Endodermal cell (in vitro differentiated cells): ENCODE measurements around the gene SPCS1. TPM values are rescaled to one million over a fixed set of nuclear protein-coding genes. Genes with fewer than 3 reads are reported as not detected.

ENCODE experiments used
- DNase-seq: peaks from one replicate; pipeline ENCODE4 v3.0.0-alpha.2; 2017
- H3K27ac ChIP-seq: 2 replicates; pipeline ENCODE4 v1.5.1; 2013; ENCODE audit warnings: mild to moderate bottlenecking, low read depth, low read length, moderate library complexity
- H3K27me3 ChIP-seq: 2 replicates; pipeline ENCODE4 v1.6.1; 2013; ENCODE audit warnings: mild to moderate bottlenecking, low read length, moderate library complexity; ENCODE audit not compliant: insufficient read depth, control insufficient read depth, poor library complexity, severe bottlenecking
- H3K36me3 ChIP-seq: 2 replicates; pipeline ENCODE4 v1.7.0; 2013; ENCODE audit warnings: mild to moderate bottlenecking, low read length, moderate library complexity; ENCODE audit not compliant: control insufficient read depth, insufficient read depth
- H3K4me1 ChIP-seq: one replicate; pipeline ENCODE4 v1.7.0; 2013; ENCODE audit warnings: low read length; ENCODE audit not compliant: control insufficient read depth, insufficient read depth
- H3K4me3 ChIP-seq: 2 replicates; pipeline ENCODE4 v1.5.1; 2013; ENCODE audit warnings: mild to moderate bottlenecking, low read length, moderate library complexity
- H3K9ac ChIP-seq: 2 replicates; pipeline ENCODE4 v1.6.1; 2013; ENCODE audit warnings: mild to moderate bottlenecking, low read length, moderate library complexity; ENCODE audit not compliant: poor library complexity, severe bottlenecking; ENCODE audit errors: extremely low read depth
- H3K9me3 ChIP-seq: 2 replicates; pipeline ENCODE4 v1.6.1; 2013; ENCODE audit warnings: mild to moderate bottlenecking, low read length, moderate library complexity; ENCODE audit not compliant: control insufficient read depth
- H3K27ac Mint-ChIP-seq: 2 replicates; pipeline ENCODE4 v1.8.0; 2020; ENCODE audit warnings: mixed read lengths
- H3K27me3 Mint-ChIP-seq: 2 replicates; pipeline ENCODE4 v1.8.0; 2021; ENCODE audit warnings: mild to moderate bottlenecking, mixed read lengths; ENCODE audit not compliant: insufficient read depth
- H3K36me3 Mint-ChIP-seq: 2 replicates; pipeline ENCODE4 v1.8.0; 2020; ENCODE audit warnings: low read depth, mixed read lengths
- H3K4me1 Mint-ChIP-seq: 2 replicates; pipeline ENCODE4 v1.8.0; 2020; ENCODE audit warnings: mixed read lengths
- H3K4me3 Mint-ChIP-seq: 2 replicates; pipeline ENCODE4 v1.8.0; 2020; ENCODE audit warnings: mild to moderate bottlenecking, moderate library complexity, mixed read lengths
- H3K9me3 Mint-ChIP-seq: 2 replicates; pipeline ENCODE4 v1.8.0; 2020; ENCODE audit warnings: mild to moderate bottlenecking, mixed read lengths
- WGBS, 2 experiments: methylation state at CpG; one replicate each; pipeline versions ENCODE4 v1.1.5 to v1.1.7; 2013; ENCODE audit warnings: missing lambda C conversion rate in 2 of 2, mixed read lengths in 1 of 2; ENCODE audit not compliant: insufficient coverage in 1 of 2, insufficient read length in 1 of 2; 5-methylcytosine and 5-hydroxymethylcytosine counted together
- total RNA-seq, 2 donors: library from RNA; stranded (reverse); fragmentation: NEBNext Ultra II Directional in 1 of 2; extraction: Animal tissue kit (Norgen Biotek cat#: 25700) in 1 of 2; gene quantifications; 2 replicates in 1 of 2; 3 replicates in 1 of 2; pipeline ENCODE4 v1.2.1, GENCODE V29; 2021
- TF ChIP-seq, protein P1 (sequence below): fragments of 200-600 bp; sonication (generic); conservative IDR thresholded peaks from 2 replicates; pipeline ENCODE4 v1.5.0; 2021; ENCODE audit warnings: antibody characterized with exemption, mild to moderate bottlenecking

Gene SPCS1
- total RNA-seq, 2 donors from 2014 or later: 101 to 113 TPM

GRCh38 chr3:52721730-52722008, 15.8 kb downstream of the SPCS1 start:
- Histone ChIP-seq H3K4me3 (no peak overlapping the region), H3K27me3 (no peaks in the 10 kb centered on the region), H3K9ac (no peak overlapping the region), H3K36me3 (peaks cover 24% of the 10 kb centered on the region), H3K27ac (no peak overlapping the region), H3K4me1 (no peaks in the 10 kb centered on the region), H3K9me3 (peaks cover 6% of the 10 kb centered on the region)
- Mint-ChIP-seq H3K27ac (no peak overlapping the region), H3K4me1 (no peaks in the 10 kb centered on the region), H3K36me3 (peaks cover 53% of the 10 kb centered on the region), H3K4me3 (no peak overlapping the region), H3K9me3 (peaks cover 7% of the 10 kb centered on the region), H3K27me3 (no peaks in the 10 kb centered on the region)
- DNase-seq: no peak
- 95 to 100% methylated on average over 1 of the region's 1 CpG for WGBS, 2 experiments
- TF ChIP-seq, protein P1, sequence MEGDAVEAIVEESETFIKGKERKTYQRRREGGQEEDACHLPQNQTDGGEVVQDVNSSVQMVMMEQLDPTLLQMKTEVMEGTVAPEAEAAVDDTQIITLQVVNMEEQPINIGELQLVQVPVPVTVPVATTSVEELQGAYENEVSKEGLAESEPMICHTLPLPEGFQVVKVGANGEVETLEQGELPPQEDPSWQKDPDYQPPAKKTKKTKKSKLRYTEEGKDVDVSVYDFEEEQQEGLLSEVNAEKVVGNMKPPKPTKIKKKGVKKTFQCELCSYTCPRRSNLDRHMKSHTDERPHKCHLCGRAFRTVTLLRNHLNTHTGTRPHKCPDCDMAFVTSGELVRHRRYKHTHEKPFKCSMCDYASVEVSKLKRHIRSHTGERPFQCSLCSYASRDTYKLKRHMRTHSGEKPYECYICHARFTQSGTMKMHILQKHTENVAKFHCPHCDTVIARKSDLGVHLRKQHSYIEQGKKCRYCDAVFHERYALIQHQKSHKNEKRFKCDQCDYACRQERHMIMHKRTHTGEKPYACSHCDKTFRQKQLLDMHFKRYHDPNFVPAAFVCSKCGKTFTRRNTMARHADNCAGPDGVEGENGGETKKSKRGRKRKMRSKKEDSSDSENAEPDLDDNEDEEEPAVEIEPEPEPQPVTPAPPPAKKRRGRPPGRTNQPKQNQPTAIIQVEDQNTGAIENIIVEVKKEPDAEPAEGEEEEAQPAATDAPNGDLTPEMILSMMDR: no peak

DNA sequence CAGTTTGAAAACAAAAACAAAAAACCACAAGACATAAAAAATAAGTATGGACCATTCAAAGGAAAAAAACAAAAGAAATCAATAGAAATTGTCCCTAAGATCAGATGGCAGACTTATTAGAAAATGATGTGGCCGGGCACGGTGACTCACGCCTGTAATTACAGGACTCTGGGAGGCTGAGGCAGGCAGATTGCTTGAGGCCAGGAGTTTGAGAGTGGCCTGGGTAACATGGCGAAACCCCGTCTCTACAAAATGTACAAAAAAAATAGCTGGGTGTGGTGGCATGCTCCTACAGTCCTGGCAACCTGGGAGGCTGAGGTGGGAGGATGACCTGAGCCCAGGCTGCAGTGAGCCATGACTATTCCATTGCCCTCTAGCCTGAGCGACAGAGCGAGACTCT, 16.6 kb downstream of the SPCS1 start:
- 96 to 98% methylated on average over 7 of the region's 7 CpGs for WGBS, 2 experiments
- Mint-ChIP-seq H3K9me3 (peaks cover 12% of the 10 kb centered on the region), H3K27me3 (no peaks in the 10 kb centered on the region)

GRCh38 chr3:52723935-52724334, 18.0 kb downstream of the SPCS1 start:
- Mint-ChIP-seq H3K27me3 (no peaks in the 10 kb centered on the region), H3K36me3 (peaks cover 65% of the 10 kb centered on the region), H3K27ac (no peak overlapping the region), H3K4me3 (no peak overlapping the region), H3K4me1 (no peaks in the 10 kb centered on the region), H3K9me3 (peaks cover 25% of the 10 kb centered on the region)
- Histone ChIP-seq H3K4me1 (no peaks in the 10 kb centered on the region), H3K27ac (no peak overlapping the region), H3K4me3 (no peak overlapping the region), H3K9ac (no peak overlapping the region), H3K36me3 (peaks cover 37% of the 10 kb centered on the region), H3K9me3 (peaks cover 27% of the 10 kb centered on the region), H3K27me3 (no peaks in the 10 kb centered on the region)
- TF ChIP-seq, protein P1: no peak
- 96 to 100% methylated on average over 3 to 5 of the region's 5 CpGs for WGBS, 2 experiments
- no peak for DNase-seq

More for the DNA sequence above, 16.6 kb downstream of the SPCS1 start:
- H3K27ac ChIP-seq: no peak overlapping the region
- H3K36me3 Mint-ChIP-seq: peaks cover 57% of the 10 kb centered on the region
- H3K4me3 Mint-ChIP-seq: no peak overlapping the region
- peaks cover 12% of the 10 kb centered on the region for H3K9me3 ChIP-seq
- no peak overlapping the region for H3K9ac ChIP-seq
- TF ChIP-seq, protein P1: no peak
- H3K4me1 ChIP-seq: no peaks in the 10 kb centered on the region
- no peak for DNase-seq
- H3K4me3 ChIP-seq: no peak overlapping the region
- H3K36me3 ChIP-seq: peaks cover 29% of the 10 kb centered on the region
- H3K27ac Mint-ChIP-seq: no peak overlapping the region
- H3K4me1 Mint-ChIP-seq: no peaks in the 10 kb centered on the region
- H3K27me3 ChIP-seq: no peaks in the 10 kb centered on the region
